SK-N-SH treated with all-trans-retinoic acid at 6 μM for 48 hours (cell line): ENCODE measurements around the gene POLR1F.
A peak's percentile ranks its signal among the peaks of the same experiment; 100 is the strongest.

Experiments used
- ATAC-seq: fragments of 200-7000 bp; cut with Tn5 transposase; 3 replicates; pipeline ENCODE4 v1.9.1; 2020; ENCODE audit warnings: mild to moderate bottlenecking, moderate library complexity
- ARNTL ChIP-seq: fragments of 450-650 bp; formaldehyde crosslinking; IDR thresholded peaks from 2 replicates; pipeline ENCODE4 v1.5.0; 2020; ENCODE audit warnings: low read depth, mild to moderate bottlenecking, moderate library complexity, borderline replicate concordance
- BACH2 ChIP-seq: fragments of 250-450 bp; sonication (Bioruptor Pico); IDR thresholded peaks from 2 replicates; pipeline ENCODE4 v1.9.0; 2021; ENCODE audit warnings: mild to moderate bottlenecking, borderline replicate concordance
- CSDC2 ChIP-seq: fragments of 250-450 bp; sonication (Bioruptor Pico); IDR thresholded peaks from 2 replicates; pipeline ENCODE4 v1.5.0; 2020; ENCODE audit warnings: mild to moderate bottlenecking, moderate library complexity
- ESRRG ChIP-seq: fragments of 250-450 bp; sonication (Bioruptor Pico); IDR thresholded peaks from 2 replicates; pipeline ENCODE4 v1.6.1; 2021; ENCODE audit warnings: mild to moderate bottlenecking
- GLIS3 ChIP-seq: fragments of 250-450 bp; sonication (Bioruptor Pico); IDR thresholded peaks from 2 replicates; pipeline ENCODE4 v1.5.0; 2020; ENCODE audit warnings: mild to moderate bottlenecking, moderate library complexity
- ISL1 ChIP-seq: fragments of 250-450 bp; sonication (Bioruptor Pico); IDR thresholded peaks from 2 replicates; pipeline ENCODE4 v2.1.2; 2022; ENCODE audit warnings: mild to moderate bottlenecking, moderate library complexity
- OSR1 ChIP-seq: fragments of 250-450 bp; sonication (Bioruptor Pico); IDR thresholded peaks from 2 replicates; pipeline ENCODE4 v1.8.0; 2022; ENCODE audit warnings: moderate library complexity, mild to moderate bottlenecking, inconsistent platforms
- PPARA ChIP-seq: fragments of 250-450 bp; sonication (Bioruptor Pico); IDR thresholded peaks from 2 replicates; pipeline ENCODE4 v1.5.0; 2020; ENCODE audit warnings: mild to moderate bottlenecking, borderline replicate concordance
- RARB ChIP-seq: fragments of 250-450 bp; sonication (Bioruptor Pico); IDR thresholded peaks from 2 replicates; pipeline ENCODE4 v1.8.0; 2021; ENCODE audit warnings: mild to moderate bottlenecking, moderate library complexity
- SNAI2 ChIP-seq: fragments of 250-450 bp; sonication (Bioruptor Pico); IDR thresholded peaks from 2 replicates; pipeline ENCODE4 v1.5.0; 2020; ENCODE audit warnings: mild to moderate bottlenecking, moderate library complexity
- TCF4 ChIP-seq: fragments of 250-450 bp; sonication (Bioruptor Pico); IDR thresholded peaks from 2 replicates; pipeline ENCODE4 v1.8.0; 2021; ENCODE audit warnings: mild to moderate bottlenecking, moderate library complexity, borderline replicate concordance
- TOX ChIP-seq: fragments of 250-450 bp; sonication (Bioruptor Pico); IDR thresholded peaks from 2 replicates; pipeline ENCODE4 v1.8.0; 2021; ENCODE audit warnings: mild to moderate bottlenecking, moderate library complexity, borderline replicate concordance
- ZFP3 ChIP-seq: fragments of 250-450 bp; sonication (Bioruptor Pico); IDR thresholded peaks from 2 replicates; pipeline ENCODE4 v1.5.0; 2020; ENCODE audit warnings: mild to moderate bottlenecking, moderate library complexity
- ZFP30 ChIP-seq: fragments of 450-650 bp; formaldehyde crosslinking; IDR thresholded peaks from 2 replicates; pipeline ENCODE4 v1.5.0; 2022; ENCODE audit warnings: mild to moderate bottlenecking, moderate library complexity
- ZNF565 ChIP-seq: fragments of 450-650 bp; formaldehyde crosslinking; conservative IDR thresholded peaks from 2 replicates; pipeline ENCODE4 v1.5.0; 2020; ENCODE audit warnings: low read depth, mild to moderate bottlenecking, moderate library complexity
- ZNF70 ChIP-seq: fragments of 450-650 bp; formaldehyde crosslinking; IDR thresholded peaks from 2 replicates; pipeline ENCODE4 v1.5.0; 2020; ENCODE audit warnings: mild to moderate bottlenecking, moderate library complexity
- ZNF8 ChIP-seq: fragments of 450-650 bp; formaldehyde crosslinking; IDR thresholded peaks from 2 replicates; pipeline ENCODE4 v1.5.0; 2020; ENCODE audit warnings: mild to moderate bottlenecking, moderate library complexity
- TF ChIP-seq, protein P1 (sequence below): fragments of 250-450 bp; sonication (Bioruptor Pico); IDR thresholded peaks from 2 replicates; pipeline ENCODE4 v1.5.1; 2021; ENCODE audit warnings: mild to moderate bottlenecking, moderate library complexity
- TF ChIP-seq, protein P2 (sequence below): fragments of 250-450 bp; sonication (Bioruptor Pico); IDR thresholded peaks from 2 replicates; pipeline ENCODE4 v1.5.0; 2020; ENCODE audit warnings: mild to moderate bottlenecking, moderate library complexity
- TF ChIP-seq, protein P3 (sequence below): fragments of 250-450 bp; sonication (Bioruptor Pico); IDR thresholded peaks from 2 replicates; pipeline ENCODE4 v1.5.1; 2020; ENCODE audit warnings: low read depth, mild to moderate bottlenecking, moderate library complexity
- TF ChIP-seq, protein P4 (sequence below): fragments of 250-450 bp; sonication (Bioruptor Pico); IDR thresholded peaks from 2 replicates; pipeline ENCODE4 v1.8.0; 2020; ENCODE audit warnings: mild to moderate bottlenecking, moderate library complexity, borderline replicate concordance

POLR1F gene

DNA sequence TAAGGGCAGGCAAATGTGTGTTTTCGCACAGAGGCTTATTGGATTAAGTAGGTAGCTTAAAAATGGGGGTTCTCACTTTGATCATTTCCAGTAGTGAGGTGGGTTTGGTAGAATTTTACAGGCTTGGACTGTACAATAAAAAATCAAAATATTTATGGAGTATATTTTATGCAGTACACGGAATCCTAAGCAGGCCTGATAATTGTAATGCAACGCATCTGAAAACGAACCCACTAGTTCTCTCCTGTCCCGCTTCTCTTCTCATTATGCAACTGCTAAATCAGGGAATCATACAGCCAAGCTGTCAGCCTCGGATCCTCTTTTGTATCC is 377 bp upstream of the POLR1F start:
- peak; percentile 31 for ATAC-seq
- TF ChIP-seq TCF4 (CRISPR knock-in tag): no peak
- TF ChIP-seq ZNF565 (CRISPR knock-in tag): 0 out of 2 replicates have a peak, but pooled peaks have one; percentile 2

DNA sequence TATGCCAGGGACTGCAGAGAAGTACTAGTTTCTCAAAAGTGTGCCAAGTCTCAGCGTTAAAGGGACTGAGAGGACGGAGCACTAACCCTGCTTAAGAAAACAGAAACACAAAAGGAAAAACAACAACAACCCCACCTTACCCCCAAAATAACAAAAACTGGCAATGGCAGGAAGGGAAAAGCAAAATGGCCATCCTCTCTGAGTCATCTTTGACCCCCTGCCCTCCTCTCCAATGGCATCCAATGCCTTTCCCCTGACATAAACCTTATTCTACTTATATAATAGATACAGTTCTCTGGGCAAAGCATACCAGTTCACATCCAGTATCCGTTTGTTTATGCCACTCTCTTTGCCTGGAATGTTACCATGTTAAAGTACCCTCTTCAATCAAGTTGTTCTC is 1.6 kb downstream of the POLR1F start:
- TF ChIP-seq ZFP3 (CRISPR knock-in tag): no peak
- ATAC-seq: no peak

DNA sequence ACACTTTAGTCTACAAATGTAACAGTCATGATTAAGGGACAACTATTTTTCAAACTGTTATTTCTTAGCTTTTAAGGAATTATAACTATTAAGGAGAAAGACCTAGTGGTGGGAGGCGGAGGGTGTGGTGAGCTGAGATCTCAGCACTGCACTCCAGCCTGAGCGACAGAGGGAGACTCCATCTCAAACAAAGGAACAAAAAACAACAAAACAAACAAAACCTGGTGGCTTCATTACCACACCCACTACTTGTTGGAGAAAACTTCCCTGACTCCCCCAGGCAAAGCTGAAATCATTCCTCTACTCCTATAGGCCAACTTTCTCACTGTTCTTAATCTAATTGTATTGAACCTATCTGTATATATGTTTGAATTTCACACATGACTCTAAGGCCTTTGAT is 3.2 kb downstream of the POLR1F start:
- TF ChIP-seq ZNF70 (CRISPR knock-in tag) (no peak), ISL1 (CRISPR knock-in tag) (no peak), CSDC2 (CRISPR knock-in tag) (no peak), ZNF565 (CRISPR knock-in tag) (no peak), OSR1 (CRISPR knock-in tag) (no peak), ZFP30 (CRISPR knock-in tag) (no peak), ESRRG (CRISPR knock-in tag) (no peak), ZNF8 (CRISPR knock-in tag) (no peak), TCF4 (CRISPR knock-in tag) (no peak), BACH2 (no peak), TOX (CRISPR knock-in tag) (no peak), SNAI2 (CRISPR knock-in tag) (no peak), ZFP3 (CRISPR knock-in tag) (no peak), PPARA (no peak), RARB (CRISPR knock-in tag) (no peak), GLIS3 (CRISPR knock-in tag) (no peak)
- TF ChIP-seq, protein P1, sequence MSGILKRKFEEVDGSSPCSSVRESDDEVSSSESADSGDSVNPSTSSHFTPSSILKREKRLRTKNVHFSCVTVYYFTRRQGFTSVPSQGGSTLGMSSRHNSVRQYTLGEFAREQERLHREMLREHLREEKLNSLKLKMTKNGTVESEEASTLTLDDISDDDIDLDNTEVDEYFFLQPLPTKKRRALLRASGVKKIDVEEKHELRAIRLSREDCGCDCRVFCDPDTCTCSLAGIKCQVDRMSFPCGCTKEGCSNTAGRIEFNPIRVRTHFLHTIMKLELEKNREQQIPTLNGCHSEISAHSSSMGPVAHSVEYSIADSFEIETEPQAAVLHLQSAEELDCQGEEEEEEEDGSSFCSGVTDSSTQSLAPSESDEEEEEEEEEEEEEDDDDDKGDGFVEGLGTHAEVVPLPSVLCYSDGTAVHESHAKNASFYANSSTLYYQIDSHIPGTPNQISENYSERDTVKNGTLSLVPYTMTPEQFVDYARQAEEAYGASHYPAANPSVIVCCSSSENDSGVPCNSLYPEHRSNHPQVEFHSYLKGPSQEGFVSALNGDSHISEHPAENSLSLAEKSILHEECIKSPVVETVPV: no peak
- TF ChIP-seq, protein P2, sequence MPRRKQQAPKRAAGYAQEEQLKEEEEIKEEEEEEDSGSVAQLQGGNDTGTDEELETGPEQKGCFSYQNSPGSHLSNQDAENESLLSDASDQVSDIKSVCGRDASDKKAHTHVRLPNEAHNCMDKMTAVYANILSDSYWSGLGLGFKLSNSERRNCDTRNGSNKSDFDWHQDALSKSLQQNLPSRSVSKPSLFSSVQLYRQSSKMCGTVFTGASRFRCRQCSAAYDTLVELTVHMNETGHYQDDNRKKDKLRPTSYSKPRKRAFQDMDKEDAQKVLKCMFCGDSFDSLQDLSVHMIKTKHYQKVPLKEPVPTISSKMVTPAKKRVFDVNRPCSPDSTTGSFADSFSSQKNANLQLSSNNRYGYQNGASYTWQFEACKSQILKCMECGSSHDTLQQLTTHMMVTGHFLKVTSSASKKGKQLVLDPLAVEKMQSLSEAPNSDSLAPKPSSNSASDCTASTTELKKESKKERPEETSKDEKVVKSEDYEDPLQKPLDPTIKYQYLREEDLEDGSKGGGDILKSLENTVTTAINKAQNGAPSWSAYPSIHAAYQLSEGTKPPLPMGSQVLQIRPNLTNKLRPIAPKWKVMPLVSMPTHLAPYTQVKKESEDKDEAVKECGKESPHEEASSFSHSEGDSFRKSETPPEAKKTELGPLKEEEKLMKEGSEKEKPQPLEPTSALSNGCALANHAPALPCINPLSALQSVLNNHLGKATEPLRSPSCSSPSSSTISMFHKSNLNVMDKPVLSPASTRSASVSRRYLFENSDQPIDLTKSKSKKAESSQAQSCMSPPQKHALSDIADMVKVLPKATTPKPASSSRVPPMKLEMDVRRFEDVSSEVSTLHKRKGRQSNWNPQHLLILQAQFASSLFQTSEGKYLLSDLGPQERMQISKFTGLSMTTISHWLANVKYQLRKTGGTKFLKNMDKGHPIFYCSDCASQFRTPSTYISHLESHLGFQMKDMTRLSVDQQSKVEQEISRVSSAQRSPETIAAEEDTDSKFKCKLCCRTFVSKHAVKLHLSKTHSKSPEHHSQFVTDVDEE (CRISPR knock-in tag): no peak
- TF ChIP-seq, protein P3, sequence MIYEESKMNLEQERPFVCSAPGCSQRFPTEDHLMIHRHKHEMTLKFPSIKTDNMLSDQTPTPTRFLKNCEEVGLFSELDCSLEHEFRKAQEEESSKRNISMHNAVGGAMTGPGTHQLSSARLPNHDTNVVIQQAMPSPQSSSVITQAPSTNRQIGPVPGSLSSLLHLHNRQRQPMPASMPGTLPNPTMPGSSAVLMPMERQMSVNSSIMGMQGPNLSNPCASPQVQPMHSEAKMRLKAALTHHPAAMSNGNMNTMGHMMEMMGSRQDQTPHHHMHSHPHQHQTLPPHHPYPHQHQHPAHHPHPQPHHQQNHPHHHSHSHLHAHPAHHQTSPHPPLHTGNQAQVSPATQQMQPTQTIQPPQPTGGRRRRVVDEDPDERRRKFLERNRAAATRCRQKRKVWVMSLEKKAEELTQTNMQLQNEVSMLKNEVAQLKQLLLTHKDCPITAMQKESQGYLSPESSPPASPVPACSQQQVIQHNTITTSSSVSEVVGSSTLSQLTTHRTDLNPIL: no peak
- TF ChIP-seq, protein P4, sequence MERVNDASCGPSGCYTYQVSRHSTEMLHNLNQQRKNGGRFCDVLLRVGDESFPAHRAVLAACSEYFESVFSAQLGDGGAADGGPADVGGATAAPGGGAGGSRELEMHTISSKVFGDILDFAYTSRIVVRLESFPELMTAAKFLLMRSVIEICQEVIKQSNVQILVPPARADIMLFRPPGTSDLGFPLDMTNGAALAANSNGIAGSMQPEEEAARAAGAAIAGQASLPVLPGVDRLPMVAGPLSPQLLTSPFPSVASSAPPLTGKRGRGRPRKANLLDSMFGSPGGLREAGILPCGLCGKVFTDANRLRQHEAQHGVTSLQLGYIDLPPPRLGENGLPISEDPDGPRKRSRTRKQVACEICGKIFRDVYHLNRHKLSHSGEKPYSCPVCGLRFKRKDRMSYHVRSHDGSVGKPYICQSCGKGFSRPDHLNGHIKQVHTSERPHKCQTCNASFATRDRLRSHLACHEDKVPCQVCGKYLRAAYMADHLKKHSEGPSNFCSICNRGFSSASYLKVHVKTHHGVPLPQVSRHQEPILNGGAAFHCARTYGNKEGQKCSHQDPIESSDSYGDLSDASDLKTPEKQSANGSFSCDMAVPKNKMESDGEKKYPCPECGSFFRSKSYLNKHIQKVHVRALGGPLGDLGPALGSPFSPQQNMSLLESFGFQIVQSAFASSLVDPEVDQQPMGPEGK (CRISPR knock-in tag): no peak

DNA sequence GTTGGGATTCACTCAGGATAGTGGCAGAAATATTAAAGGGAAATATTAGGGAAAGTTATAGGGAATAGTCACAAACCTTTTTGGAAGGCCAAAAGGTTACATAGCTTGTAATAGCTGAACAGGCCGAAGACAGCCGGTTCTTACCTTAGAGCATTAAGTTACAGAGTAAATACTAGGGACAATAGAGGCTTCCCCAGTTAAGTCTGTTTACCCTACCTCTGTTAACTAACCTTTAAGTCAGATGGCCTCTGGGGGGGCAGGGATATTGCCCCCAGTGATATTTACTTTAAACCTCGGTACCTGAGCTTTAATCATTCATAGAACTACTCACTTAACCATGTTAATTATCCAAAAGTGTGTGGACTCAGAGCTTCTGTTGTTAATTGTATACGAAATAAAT is 7.4 kb downstream of the POLR1F start:
- no peak for TF ChIP-seq ZFP3 (CRISPR knock-in tag)
- TF ChIP-seq ARNTL (CRISPR knock-in tag): no peak
- TF ChIP-seq ZNF70 (CRISPR knock-in tag): no peak
- TF ChIP-seq ESRRG (CRISPR knock-in tag): no peak
- TF ChIP-seq ZNF8 (CRISPR knock-in tag): no peak
- TF ChIP-seq ZFP30 (CRISPR knock-in tag): no peak
- TF ChIP-seq OSR1 (CRISPR knock-in tag): no peak
- no peak for ATAC-seq

More for the DNA sequence above, 3.2 kb downstream of the POLR1F start:
- ATAC-seq: no peak

DNA sequence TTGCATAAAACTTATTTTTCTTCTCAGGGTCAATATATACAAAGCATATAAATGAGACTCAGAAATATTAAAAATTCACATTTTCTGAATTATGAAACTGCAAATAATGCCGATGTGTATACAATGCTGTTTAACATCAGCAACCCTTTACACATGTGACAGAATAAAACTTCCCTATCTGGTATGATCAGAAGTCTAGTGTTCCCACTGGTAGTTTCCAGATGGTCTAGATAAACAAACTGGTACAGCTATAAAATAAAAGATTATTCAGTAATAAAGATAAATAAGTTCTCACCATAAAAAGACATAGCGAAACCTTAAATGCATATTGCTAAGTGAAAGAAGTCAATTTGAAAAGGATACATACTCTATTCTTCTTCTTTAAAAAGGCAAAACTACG is 7.9 kb downstream of the POLR1F start:
- no peak for ATAC-seq
- TF ChIP-seq CSDC2 (CRISPR knock-in tag) (no peak), RARB (CRISPR knock-in tag) (no peak), OSR1 (CRISPR knock-in tag) (no peak), BACH2 (no peak), ZNF70 (CRISPR knock-in tag) (no peak), TOX (CRISPR knock-in tag) (no peak), GLIS3 (CRISPR knock-in tag) (no peak)
- TF ChIP-seq, protein P4 (CRISPR knock-in tag): no peak
- TF ChIP-seq, protein P3: no peak
